Daoy (cell line): ENCODE results near the gene C10orf95. TPM values are rescaled to one million over a fixed set of nuclear protein-coding genes. Genes with fewer than 3 reads are reported as not detected.
"Not testable (repeated sequence)": the region's sequence is repeated elsewhere in the genome, so short reads cannot be mapped to it uniquely, and the experiment has no call there.

Source experiments
- DNase-seq: peaks from one replicate; pipeline ENCODE4 v3.0.0-alpha.2; 2015; ENCODE audit warnings: low read depth
- total RNA-seq: library from RNA; depleted of rRNA; stranded (reverse); fragments of >200 nt; shearing (Covaris generic); gene quantifications from 2 replicates; pipeline ENCODE4 v1.2.3, GENCODE V29; 2014; rRNA removed

Gene C10orf95, protein sequence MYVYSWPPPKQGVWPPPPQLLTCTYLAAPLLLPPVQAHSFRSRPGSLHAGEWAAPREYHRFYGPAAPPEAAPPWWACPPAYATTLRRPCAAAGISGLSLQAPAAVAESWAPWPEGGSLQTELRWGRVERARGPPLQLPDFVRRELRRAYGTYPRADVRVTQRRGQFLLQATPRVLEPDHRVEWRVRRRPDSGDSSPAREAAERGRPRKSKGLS
- not detected in 2 replicates for total RNA-seq

DNA sequence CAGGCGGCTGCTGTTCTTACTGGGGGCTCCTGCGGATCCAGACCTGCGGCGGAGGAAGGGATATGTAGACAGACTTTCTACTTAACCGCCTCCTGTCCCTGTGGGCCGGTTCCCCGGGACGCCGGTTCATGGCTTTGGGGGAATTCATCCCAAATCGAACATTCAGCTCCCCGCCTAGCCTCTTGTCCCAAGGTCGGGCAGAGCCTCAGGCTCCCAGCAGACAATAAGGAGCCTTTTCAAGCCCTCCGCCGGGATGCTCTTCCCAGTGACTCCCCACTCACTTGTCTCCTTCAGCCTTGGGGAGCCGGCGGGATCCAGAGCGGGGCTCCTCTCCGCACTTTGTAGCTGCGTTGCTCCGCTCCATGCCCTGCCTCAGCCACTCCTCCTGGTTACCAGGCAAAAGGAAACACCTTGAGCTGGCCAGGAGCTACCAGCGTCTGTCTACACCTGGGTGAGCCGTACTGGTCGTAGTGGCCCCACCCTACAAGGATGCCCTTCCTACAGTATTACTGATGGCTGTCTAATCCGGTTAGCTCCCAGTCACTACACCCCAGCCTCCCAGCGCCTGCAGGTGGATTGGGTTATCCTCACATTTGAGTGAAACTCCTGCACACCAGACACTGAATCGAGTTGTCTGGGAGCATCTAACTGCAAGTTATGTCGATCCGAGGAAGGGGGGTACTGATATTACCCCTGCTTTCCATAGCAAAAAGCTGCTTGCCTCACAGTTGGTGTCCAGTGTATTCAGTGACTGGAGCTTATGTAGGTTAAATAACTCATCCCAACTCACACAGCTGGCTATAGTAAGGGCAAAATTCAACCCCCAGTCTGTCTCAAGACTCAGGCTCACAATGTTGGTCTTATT lies at the start of gene C10orf95:
C10orf95 (minus strand) TSS at position 439 of the 865 bp plus-strand sequence. CDS start 450 bp downstream, outside the sequence.
- DNase-seq: no peak

DNA sequence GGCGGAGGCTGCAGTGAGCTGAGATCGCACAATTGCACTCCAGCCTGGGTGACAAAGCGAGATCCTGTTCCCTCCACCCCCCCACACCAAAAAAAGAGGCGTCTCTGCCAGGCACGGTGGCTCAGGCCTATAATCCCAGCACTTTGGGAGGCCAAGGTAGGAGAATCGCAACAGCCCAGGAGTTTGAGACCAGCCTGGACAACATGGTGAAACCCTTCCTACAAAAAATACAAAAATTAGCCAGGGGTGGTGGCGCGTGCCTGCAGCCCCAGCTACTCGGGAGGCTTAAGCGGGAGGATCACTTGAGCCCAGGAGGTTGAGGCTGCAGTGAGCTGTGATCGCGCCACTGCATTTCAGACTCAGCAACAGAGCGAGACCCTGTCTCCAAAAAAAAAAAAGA lies 49.3 kb upstream of the C10orf95 start:
- not testable (repeated sequence) for DNase-seq

DNA sequence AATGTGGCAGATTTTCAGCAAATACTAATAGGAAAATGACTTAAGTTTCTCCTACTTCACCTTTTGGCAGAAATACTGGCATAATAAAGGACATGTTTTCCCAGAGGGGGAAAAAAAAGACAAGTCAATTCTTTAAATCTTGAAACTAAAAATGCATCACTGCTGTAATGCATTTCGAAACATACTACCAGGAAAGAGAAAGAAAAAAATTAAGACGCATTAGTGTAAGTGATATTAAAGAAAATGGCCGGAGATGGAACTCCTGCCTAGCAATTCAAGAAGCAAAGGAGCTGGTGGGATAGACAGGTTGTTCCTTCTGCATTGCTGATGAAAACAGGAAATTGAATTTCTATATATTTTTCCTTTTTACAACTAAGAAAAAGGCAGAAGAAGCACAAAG lies 48.0 kb upstream of the C10orf95 start:
- DNase-seq: no peak

DNA sequence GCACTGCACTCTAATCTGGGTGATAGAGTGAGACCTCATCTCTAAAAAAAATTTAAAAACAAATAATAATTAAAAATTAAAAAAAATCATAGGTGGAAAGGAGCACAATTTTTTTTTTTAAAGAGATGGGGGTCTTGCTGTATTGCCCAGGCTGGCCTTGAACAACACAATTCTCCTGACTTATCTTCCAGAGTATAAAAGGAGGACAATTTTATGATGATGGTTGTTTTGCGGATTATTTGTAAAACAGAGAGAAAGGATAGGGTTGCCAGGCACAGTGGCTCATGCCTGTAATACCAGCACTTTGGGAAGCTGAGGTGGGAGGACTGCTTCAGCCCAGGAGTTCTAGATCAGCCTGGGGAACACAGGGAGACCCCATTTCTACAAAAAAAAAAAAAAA lies 46.2 kb upstream of the C10orf95 start:
- DNase-seq: no peak

DNA sequence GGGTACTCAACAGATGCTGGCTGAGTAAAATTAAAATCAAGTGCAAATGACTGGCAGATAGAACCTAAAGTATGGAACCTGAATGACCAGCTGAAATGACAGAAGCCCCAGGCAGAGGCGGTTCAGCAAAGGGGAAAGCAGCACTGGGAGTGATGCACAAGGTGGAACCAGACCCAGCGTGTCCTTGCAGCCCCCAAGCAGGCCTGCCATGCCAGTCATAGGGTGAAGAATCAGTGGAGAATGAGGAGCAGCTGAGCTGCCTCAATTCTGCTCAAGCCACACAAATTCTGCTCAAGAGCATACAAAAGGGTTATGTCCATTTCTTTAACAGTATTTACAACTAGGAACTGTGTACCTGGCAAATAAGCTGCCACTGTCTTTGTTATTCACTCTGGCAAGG lies 42.4 kb upstream of the C10orf95 start:
- DNase-seq: no peak

DNA sequence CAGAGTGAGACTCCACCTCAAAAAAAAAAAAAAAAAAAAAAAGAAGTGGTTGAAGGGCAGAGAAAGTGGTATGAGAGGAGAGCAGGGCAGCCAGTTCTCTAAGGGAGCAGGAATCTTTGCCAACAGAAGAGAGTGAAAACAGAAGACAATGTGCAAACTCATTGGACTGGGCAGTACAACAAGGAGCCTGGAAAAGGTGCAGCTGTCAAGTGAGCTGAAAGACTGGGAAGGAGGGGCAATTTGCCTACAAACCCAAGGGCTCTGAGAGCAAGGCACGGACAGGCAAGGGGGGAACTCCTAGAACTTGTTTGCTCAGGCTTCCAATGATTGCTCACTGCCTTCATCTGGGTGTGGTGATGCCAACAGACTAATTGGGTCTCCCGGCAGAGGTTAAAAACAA lies 41.6 kb upstream of the C10orf95 start:
- DNase-seq: no peak

DNA sequence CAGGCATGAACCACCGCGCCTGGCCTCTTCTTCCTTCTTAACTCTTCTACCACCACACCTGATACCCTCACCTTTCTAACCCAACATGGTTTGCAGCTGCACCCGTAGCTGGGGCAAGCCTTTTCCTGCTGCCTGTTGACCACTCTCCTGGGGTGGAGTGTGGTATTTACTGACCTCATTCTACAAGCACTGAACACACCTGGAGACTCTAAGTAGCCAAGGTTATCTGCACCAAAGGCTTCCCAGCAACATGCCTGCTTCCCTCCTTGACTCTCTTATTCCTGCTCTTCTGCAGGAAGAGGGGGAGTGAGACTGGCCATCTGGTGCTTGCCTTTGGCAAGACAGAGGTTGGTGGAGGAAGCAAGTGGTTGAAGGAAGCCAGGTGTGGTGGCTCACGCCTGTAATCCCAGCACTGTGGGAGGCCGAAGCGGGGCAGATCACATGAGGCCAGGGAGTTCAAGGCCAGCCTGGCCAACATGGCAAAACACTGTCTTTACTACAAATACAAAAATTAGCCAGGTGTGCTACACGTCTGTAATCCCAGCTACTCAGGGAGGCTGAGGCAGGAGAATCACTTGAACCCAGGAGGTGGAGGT lies 41.1 kb upstream of the C10orf95 start:
- DNase-seq: no peak

DNA sequence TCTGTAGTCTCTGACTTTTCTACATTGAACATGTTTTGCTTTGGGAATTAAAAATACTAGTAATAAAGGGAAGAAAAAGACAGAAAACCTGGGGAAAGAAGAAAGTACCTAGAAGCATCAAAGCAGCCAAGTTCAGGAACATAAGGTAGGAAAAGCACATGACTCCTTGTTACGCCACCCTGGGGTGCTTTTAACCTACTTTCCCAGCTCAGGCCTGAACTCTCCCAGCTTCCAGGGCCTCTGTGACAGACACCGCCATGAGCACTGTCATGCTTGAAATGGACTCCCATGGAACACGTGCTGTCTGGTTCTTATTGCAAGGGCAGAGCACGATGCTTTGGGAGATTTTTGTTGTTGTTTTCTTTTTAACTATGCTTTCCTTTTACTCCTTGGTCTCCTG lies 39.8 kb upstream of the C10orf95 start:
- no peak for DNase-seq

DNA sequence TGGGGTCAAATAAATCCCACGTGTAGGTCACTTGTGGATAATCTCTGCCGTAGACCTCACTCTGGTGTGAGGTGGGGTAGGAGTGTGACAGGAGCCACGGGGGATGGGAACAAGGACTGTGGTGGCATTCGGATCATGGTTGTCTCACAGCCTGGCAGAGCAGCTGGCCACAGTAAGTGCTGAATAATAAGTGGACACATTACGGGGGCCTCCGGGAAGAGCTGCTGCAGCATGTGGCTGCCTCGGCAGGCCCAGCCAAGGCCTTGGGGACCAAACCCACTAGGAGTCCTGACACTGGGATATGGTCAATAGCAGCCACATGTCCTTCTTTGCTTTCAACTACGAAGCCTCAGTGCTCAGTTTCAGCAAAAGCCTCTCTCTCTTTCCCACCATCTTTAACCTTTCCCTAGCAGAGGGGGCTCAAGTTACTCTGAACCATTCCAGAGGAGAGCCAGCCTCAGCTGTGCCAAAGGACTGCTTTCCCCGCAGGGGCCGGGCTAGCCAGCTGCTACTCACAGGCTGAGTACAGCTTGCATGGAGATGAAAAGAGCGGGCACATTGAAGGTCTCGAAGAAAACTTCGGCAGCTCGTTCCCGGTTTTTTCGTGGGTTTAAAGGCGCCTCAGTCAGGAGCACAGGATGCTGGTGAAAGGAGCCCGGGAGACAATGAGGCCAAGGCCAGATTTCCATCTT lies 33.9 kb upstream of the C10orf95 start:
- DNase-seq: no peak

DNA sequence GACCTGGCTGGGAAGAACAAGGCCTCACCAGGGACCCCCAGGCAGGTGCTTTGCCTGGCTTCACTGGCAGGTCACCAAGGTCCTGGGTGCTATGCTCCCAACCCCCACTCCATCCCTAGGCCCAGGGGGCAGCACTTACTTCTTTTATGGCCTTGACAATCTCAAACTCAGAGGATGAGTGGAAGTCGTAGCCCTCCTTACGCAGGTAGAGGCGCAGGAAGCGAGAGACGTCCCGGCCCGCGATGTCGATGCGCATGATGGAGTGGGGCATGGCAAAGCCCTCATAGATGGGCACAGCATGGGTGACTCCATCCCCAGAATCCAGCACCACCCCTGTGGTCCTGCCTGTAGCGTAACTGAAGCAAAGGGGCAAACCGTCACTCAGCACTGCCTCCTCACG lies 32.7 kb upstream of the C10orf95 start:
- no peak for DNase-seq

DNA sequence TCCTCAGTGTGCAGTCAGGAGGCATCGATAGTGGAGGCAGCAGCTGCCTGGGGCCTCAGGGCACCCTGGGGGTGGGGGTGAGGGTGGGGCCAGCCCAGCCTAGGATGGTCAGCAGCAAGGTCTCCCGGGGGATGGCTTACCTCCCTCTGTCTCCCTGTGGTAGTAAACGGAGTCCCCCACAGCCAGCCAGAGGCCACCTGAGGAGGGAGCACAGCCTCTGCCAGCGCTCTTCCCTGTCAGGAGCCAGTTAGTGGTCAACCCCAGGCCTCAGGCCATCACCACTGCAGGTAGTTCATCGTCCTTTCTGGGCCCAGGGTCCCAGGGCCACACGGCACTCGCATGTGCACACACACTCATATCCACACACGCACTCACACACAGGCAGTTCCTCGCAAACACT lies 29.1 kb upstream of the C10orf95 start:
- DNase-seq: no peak

DNA sequence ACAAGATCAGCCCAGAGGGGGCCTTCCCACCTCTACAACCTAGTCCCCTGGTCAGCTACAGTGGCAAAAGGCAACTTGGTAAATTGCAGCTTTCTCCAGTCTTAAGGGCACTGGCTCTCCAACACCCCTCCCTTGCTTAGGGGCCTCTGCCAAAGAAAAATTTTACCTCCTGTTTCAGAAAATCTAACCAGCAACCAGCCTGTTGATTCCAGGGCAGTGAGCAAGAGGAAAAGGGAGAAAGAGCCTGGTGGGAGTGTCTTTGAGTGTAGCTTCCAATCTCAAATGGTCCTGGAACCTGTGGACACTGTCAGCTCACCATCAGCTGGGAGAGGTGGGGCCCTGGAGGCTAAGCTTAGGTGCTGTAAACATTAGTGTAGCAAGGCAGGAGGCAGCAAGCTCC lies 28.3 kb upstream of the C10orf95 start:
- no peak for DNase-seq

DNA sequence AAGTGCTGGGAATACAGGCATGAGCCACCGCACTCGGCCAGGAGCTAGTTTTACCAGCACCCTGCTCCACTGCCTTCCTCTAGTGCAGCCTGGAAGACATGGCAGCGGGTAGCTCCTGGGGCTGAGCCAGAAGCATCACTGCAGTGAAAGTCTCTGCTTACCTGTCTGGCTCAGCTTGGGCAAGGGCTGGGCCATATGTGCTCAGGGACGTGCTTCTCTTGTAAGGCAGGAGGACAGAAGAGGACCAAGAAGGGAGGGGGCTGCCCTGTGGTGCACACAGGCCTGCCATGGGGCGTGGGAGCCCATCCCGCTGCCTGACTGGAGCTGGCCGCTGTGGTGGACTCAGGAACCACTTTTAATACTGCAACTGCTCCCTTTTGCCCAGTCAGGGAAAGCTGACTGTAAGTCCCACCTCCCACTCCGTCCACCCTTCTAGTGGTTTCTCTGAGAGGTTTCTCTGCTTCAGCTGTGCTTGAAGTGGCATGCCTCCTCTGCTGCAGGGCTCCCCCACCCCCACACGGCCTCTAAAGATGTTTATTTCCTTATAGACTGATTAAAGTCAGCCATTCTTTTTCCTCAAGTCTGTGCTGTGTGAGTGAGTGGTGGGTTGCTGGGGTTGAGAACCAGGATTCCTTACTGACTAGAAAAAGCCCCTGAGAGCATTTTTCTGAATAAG lies 25.3 kb upstream of the C10orf95 start:
- no peak for DNase-seq

DNA sequence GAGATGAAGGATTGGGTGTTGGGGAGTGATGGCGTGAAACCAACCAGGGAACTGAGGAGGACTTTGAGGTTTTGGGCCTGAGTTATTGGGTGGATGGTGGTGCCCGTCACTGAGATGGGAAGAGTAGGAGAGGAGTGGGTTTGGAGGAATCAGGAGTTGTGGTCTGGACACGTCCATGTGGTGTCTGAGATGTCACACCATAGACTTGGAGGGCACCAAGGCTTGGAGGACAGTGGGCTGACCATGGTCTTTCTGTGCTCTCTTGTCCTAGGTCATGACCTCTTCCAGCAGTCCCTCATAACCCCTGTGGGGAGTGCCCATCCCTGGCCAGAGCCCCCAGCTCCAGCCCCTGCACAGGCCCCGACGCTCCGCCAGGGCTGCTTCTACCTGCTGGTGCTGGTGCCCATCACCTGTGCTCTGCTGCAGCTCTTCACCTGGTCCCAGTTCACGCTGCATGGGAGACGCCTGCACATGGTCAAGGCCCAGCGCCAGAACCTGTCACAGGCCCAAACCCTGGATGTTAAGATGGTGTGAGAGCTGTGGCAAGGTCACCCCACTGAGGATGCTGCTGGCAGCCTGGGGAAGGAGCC lies 24.2 kb upstream of the C10orf95 start:
- DNase-seq: no peak

DNA sequence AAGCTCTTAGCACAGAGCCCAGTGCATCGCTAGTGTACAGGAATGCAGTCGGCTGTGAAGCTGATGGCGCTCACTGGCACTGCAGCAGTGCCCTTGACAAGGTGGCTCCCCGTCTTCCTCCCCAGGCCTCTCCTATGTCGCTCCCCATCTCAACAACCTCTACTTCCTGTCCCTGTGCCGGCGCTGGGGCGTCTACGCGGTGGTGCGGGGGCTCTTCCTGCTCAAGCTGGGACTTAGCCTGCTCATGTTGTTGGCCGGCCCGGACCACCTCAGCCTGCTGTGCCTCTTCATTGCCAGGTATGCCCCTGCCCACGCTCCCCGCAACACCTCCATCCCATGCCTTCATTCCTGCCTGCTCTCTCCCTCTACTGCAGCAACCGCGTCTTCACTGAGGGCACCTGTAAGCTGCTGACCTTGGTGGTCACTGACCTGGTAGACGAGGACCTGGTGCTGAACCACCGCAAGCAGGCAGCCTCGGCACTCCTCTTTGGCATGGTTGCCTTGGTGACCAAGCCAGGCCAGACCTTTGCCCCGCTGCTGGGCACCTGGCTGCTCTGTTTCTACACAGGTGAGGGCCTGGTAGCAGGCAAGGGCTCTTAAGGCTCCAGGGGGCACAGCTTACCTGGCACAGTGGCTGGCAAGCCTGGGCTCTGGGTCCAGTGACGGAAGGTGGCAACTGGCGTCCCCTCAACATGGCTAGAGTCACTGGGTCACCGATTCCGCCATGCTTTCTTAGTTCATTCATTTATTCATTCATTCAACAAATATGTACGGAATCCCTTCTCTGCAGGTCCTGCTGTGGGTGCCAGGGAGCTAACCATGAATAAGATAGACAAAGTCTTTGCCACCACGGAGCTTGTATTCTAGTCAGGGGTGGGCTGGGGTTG lies 22.3 kb upstream of the C10orf95 start:
- no peak for DNase-seq

DNA sequence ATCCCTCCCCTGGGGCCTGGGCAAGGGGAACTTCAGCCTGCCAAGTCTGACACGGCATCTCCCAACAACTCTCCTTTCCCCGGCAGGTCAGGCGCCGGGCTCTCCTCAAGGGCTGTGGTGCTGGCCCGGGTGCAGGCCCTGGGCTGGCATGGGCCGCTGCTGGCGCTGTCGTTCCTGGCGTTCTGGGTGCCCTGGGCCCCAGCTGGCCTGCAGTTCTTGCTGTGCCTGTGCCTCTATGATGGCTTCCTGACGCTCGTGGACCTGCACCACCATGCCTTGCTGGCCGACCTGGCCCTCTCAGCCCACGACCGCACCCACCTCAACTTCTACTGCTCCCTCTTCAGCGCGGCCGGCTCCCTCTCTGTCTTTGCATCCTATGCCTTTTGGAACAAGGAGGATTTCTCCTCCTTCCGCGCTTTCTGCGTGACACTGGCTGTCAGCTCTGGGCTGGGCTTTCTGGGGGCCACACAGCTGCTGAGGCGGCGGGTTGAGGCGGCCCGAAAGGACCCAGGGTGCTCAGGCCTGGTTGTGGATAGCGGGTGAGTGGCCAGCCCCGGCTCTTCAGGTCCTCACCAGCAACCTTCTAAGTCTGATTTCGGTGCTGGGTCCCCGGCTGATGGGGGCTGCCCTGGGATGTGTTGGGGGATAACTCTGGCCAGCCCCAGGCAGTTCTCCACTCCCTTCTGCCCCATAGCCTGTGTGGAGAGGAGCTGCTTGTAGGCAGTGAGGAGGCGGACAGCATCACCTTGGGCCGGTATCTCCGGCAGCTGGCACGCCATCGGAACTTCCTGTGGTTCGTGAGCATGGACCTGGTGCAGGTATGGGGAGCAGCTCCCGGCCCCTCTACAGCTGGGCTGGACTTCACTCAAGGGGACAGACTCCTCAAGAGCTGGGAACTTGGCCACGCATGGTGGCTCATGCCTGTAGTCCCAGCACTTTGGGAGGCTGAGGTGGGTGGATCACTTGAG lies 19.5 kb upstream of the C10orf95 start:
- no peak for DNase-seq

DNA sequence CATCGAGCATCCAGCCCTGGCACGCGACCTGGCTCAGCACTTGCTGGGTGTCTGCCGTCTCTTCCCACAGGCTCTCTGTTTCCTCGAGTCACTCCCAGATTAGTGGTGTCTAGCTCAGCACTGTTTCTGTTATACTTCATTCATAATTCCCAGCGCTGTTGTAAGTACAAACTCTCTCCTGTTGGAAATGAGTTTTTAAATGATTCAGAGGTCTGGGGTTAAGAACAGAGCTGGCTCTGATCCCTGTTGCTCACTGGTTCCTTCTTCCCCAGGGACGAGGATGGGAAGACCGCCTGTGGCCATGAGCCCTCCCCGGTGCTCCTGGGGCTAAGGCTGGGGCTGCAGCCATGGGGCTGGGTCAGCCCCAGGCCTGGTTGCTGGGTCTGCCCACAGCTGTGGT lies 17.3 kb upstream of the C10orf95 start:
- no peak for DNase-seq

DNA sequence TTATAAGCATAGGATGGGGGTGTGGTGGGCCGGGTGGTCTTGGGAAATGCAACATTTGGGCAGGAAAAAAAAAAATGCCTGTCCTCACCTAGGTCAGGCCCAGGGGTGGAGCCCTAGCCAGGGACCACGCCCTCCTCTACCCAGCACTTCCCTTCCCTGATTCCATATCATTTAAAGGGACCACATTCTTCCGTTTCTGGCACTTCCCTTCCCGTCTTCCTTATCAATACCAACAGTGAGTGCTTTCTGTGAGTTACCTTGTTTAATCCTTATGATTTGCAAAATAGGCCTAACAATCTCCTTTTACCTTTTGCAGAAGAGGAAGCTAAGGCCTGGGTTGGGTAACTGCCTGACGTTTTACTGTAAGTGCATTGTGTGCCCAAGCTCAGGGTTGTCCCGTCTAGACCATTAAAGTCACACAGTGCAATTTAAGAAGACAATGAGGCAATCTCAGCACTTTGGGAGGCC lies 16.7 kb upstream of the C10orf95 start:
- no peak for DNase-seq

DNA sequence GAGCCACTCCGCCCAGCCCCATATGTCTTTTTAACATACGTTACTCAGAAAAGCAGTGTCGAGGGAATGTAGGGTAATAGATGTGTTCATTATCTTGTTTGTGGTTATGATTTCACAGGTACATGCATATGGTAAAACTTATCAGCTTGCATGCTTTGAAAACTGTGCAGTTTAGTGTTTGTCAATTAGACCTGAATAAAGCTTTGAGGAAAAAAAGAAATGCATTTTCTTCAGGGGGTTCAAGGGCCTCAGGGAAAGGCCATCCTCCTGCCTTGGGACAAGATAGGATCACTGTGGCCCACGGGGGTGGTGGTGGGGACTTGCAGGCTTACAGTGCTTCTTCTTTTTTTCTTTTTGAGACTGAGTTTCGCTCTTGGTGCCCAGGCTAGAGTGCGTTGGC lies 16.0 kb upstream of the C10orf95 start:
- no peak for DNase-seq
